OCI-LY7 (cell line): ENCODE results near the gene RPS14. TPM values are rescaled to one million over a fixed set of nuclear protein-coding genes. Genes with fewer than 3 reads are reported as not detected.

Source experiments
- BruUV-seq: library from RNA; stranded (reverse); fragments of 400-500 nt; replicated peaks from 2 replicates; lab custom pipeline; 2021; lab: Mats Ljungman, UMichigan
- CTCF ChIA-PET: fragments of 300-600 bp; sonication (Branson Sonifier 250); formaldehyde crosslinking; loops from one replicate; lab custom pipeline; 2022; ENCODE audit warnings: antibody characterized with exemption; ENCODE audit not compliant: unreplicated experiment; lab: Charles Lee
- POLR2A ChIA-PET: fragments of 300-600 bp; sonication (Branson Sonifier 250); formaldehyde crosslinking; loops from one replicate; lab custom pipeline; 2022; ENCODE audit warnings: antibody characterized with exemption; lab: Charles Lee
- DNase-seq: peaks from one replicate; pipeline ENCODE4 v3.0.0-alpha.2; 2015; ENCODE audit warnings: low spot score
- H2AFZ ChIP-seq: fragments of 200-600 bp; sonication (generic), shearing (Covaris generic); 2 replicates; pipeline ENCODE4 v1.6.1; 2014; ENCODE audit warnings: mild to moderate bottlenecking, antibody characterized with exemption, low read length, moderate library complexity
- H3K27ac ChIP-seq: fragments of 200-600 bp; sonication (generic); 2 replicates; pipeline ENCODE4 v1.5.1; 2014; ENCODE audit warnings: mixed run types, low read depth, mild to moderate bottlenecking, moderate library complexity, low read length, inconsistent platforms; ENCODE audit not compliant: poor library complexity, severe bottlenecking
- H3K36me3 ChIP-seq: fragments of 200-600 bp; sonication (generic); 2 replicates; pipeline ENCODE4 v1.6.1; 2014; ENCODE audit warnings: mild to moderate bottlenecking, antibody characterized with exemption, low read length, moderate library complexity, mixed read lengths; ENCODE audit not compliant: insufficient read depth
- H3K4me1 ChIP-seq: fragments of 200-600 bp; sonication (generic); 2 replicates; pipeline ENCODE4 v1.5.1; 2014; ENCODE audit warnings: mild to moderate bottlenecking, low read length; ENCODE audit not compliant: insufficient read depth, poor library complexity, severe bottlenecking
- H3K4me2 ChIP-seq: fragments of 200-600 bp; sonication (generic); 2 replicates; pipeline ENCODE4 v1.6.1; 2014; ENCODE audit warnings: mild to moderate bottlenecking, low read length
- H3K4me3 ChIP-seq: fragments of 200-600 bp; sonication (generic); 2 replicates; pipeline ENCODE4 v1.5.1; 2014; ENCODE audit warnings: mild to moderate bottlenecking, low read depth, low read length; ENCODE audit not compliant: poor library complexity, severe bottlenecking
- H3K79me2 ChIP-seq: fragments of 200-600 bp; sonication (generic); 2 replicates; pipeline ENCODE4 v1.6.1; 2016; ENCODE audit warnings: low read depth, mild to moderate bottlenecking, low read length, moderate library complexity, mixed read lengths; ENCODE audit not compliant: insufficient read depth
- H3K9me2 ChIP-seq: fragments of 200-600 bp; sonication (generic); 2 replicates; pipeline ENCODE4 v1.6.1; 2016; ENCODE audit warnings: mild to moderate bottlenecking, low read length, mixed read lengths; ENCODE audit not compliant: insufficient read depth
- H3K9me3 ChIP-seq: fragments of 200-600 bp; sonication (generic); 2 replicates; pipeline ENCODE4 v1.6.1; 2014; ENCODE audit warnings: mild to moderate bottlenecking, mixed run types, low read length, mixed read lengths
- H4K20me1 ChIP-seq: fragments of 200-600 bp; sonication (generic); 2 replicates; pipeline ENCODE4 v1.6.1; 2014; ENCODE audit warnings: mild to moderate bottlenecking, antibody characterized with exemption, low read length, moderate library complexity, mixed read lengths; ENCODE audit not compliant: insufficient read depth
- EZH2phosphoT487 ChIP-seq: fragments of 200-600 bp; sonication (generic); IDR thresholded peaks from 2 replicates; pipeline ENCODE4 v1.6.1; 2018; ENCODE audit warnings: low read depth, borderline replicate concordance, mild to moderate bottlenecking, mixed run types, antibody characterized with exemption, low read length, moderate library complexity, mixed read lengths
- intact Hi-C: fragments of 100-400 bp; cut with micrococcal nuclease; formaldehyde crosslinking; loops from one replicate; pipeline ENCODE4 v1.10.0; 2022; ENCODE audit not compliant: unreplicated experiment
- total RNA-seq, 2 experiments: library from RNA; depleted of rRNA in 1 of 2; stranded (reverse); fragments of >200 nt in 1 of 2; shearing (Covaris generic) in 1 of 2; gene quantifications; 2 replicates each; pipeline ENCODE4 v1.2.3, GENCODE V29; 2014 to 2022
- TF ChIP-seq, protein P1 (sequence below): fragments of 200-600 bp; sonication (generic); conservative IDR thresholded peaks from 2 replicates; pipeline ENCODE4 v1.5.1; 2014; ENCODE audit warnings: mild to moderate bottlenecking, antibody characterized with exemption, low read length, moderate library complexity, mixed read lengths

Gene RPS14
- total RNA-seq, 2 experiments from 2014 or later: 2,281 to 2,304 TPM

DNA sequence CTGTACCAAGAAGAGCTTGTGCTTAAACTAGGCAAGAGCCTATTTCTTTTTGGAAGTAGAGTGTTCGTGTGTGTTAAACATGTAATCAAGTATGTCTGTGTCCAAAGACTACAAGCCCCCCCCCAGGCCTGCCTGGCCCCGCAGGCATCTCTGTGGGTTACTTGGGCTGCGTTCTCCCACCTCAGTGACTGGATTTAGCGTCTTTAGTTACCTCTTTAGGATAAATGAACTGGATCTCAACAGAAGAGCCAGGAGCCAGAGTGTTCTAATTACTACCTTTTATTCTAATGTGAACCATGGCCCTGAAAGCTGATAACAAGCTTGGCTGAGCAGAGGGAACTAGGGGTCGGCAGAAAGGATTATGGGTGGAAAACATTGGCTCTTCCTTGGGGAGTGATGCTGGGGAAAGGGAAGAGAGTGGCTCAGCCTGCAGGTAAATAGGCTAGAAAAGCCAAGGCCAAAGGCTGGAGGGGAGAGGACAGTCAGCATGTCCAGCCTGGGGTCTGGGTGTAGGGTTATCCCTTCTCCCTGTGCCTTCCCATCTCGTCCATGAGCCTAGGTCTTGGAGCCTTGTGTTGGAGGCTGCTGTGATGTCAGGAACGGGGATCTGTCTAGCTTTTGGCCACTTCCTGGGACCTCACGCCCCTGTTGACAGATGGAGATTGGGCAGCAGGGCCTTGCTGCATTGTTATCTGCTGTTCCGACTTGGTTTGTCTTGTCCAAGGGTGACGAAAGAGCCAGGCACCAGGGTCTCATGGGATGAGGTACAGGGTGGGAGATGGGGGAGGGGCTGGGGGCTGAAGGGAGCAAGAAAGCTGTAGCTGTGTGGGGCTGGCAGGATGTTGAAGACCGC is 47.9 kb downstream of the RPS14 start:
- Histone ChIP-seq H3K4me1 (peaks cover 43% of the 10 kb centered on the region), H4K20me1 (peaks cover 9% of the 10 kb centered on the region), H3K4me3 (no peak overlapping the region), H3K79me2 (peaks cover 8% of the 10 kb centered on the region; the same call in 1 of the 2 replicates), H3K36me3 (peaks cover 98% of the 10 kb centered on the region), H3K9me3 (no peaks in the 10 kb centered on the region), H3K9me2 (no peaks in the 10 kb centered on the region), H3K4me2 (no peak overlapping the region), H3K27ac (peak overlapping the region; percentile 36), H2AFZ (no peak overlapping the region)
- ChIA-PET POLR2A (interaction anchor here (4.2 to 4.8 kb wide), 2 partner anchors 9 to 11 kb away, joined by 19 to 33 read pairs; partner anchors contain the start of gene CD74), CTCF (interaction anchor here (0.6 to 0.8 kb wide), 2 partner anchors 9 to 45 kb away, joined by 3 to 4 read pairs; no protein-coding TSS in a partner anchor)
- BruUV-seq: TSS peak; percentile 97
- no peak for TF ChIP-seq EZH2phosphoT487
- TF ChIP-seq, protein P1, sequence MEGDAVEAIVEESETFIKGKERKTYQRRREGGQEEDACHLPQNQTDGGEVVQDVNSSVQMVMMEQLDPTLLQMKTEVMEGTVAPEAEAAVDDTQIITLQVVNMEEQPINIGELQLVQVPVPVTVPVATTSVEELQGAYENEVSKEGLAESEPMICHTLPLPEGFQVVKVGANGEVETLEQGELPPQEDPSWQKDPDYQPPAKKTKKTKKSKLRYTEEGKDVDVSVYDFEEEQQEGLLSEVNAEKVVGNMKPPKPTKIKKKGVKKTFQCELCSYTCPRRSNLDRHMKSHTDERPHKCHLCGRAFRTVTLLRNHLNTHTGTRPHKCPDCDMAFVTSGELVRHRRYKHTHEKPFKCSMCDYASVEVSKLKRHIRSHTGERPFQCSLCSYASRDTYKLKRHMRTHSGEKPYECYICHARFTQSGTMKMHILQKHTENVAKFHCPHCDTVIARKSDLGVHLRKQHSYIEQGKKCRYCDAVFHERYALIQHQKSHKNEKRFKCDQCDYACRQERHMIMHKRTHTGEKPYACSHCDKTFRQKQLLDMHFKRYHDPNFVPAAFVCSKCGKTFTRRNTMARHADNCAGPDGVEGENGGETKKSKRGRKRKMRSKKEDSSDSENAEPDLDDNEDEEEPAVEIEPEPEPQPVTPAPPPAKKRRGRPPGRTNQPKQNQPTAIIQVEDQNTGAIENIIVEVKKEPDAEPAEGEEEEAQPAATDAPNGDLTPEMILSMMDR: no peak
- DNase-seq: no peak
- intact Hi-C loops: no loop called here

DNA sequence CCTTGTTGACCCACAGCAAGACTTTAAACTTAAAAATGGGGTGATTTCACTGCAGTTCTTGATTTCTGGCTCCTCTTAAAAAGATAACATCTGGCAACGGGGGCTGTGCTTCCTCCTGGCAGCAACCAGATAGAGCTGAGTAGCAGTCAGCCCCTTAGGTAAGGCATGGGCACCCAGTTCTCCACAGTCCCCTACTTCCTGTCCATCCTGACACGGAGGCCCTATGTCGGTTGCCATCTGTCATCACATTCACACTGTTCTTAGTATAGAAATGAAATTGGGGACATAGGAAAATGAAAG is 48.5 kb downstream of the RPS14 start:
- no peaks in the 10 kb centered on the region for H3K9me2 ChIP-seq
- peaks cover 98% of the 10 kb centered on the region for H3K36me3 ChIP-seq
- H3K4me2 ChIP-seq: no peak overlapping the region
- DNase-seq: no peak
- no TSS peak for BruUV-seq
- H4K20me1 ChIP-seq: peaks cover 5% of the 10 kb centered on the region; the same call in 1 of the 2 replicates
- POLR2A ChIA-PET: interaction anchor here (0.9 to 4.8 kb wide), 3 partner anchors 9 to 33 kb away, joined by 4 to 33 read pairs (median 19); partner anchors contain the start of gene CD74
- peak overlapping the region; percentile 36 for H3K27ac ChIP-seq
- H3K79me2 ChIP-seq: peaks cover 6% of the 10 kb centered on the region; the same call in 1 of the 2 replicates
- intact Hi-C loops: no loop called here
- CTCF ChIA-PET: interaction anchor here (0.6 to 0.8 kb wide), 2 partner anchors 9 to 45 kb away, joined by 3 to 4 read pairs; no protein-coding TSS in a partner anchor
- no peak for TF ChIP-seq EZH2phosphoT487
- TF ChIP-seq, protein P1: no peak
- H3K4me3 ChIP-seq: no peak overlapping the region
- H3K4me1 ChIP-seq: peaks cover 38% of the 10 kb centered on the region
- no peaks in the 10 kb centered on the region for H3K9me3 ChIP-seq
- no peak overlapping the region for H2AFZ ChIP-seq
